GM13976 (cell line): ENCODE measurements around the gene EMILIN1.

ENCODE experiments used
- DNase-seq: peaks from one replicate; pipeline ENCODE4 v3.0.0; 2012; ENCODE audit warnings: low spot score
- in situ Hi-C: fragments of 300-500 bp; cut with MboI; formaldehyde crosslinking; loops from one replicate; pipeline ENCODE4 v1.12.0; 2022; ENCODE audit warnings: low sequenced_read_pairs, mixed read lengths, inconsistent platforms; ENCODE audit not compliant: unreplicated experiment
- TF ChIP-seq, protein P1 (sequence below): IDR thresholded peaks from 2 replicates; pipeline ENCODE4 v1.5.1; 2012; ENCODE audit warnings: borderline replicate concordance, mild to moderate bottlenecking; ENCODE audit not compliant: insufficient read depth; ENCODE audit errors: extremely low read depth, missing control alignments, control extremely low read depth

Gene EMILIN1

GRCh38 chr2:27123302-27124150 lies 45.1 kb downstream of the EMILIN1 start, which contains the start of gene ABHD1:
TSS of gene ABHD1 (plus strand) at chr2:27123815. CDS start at chr2:27123949, 134 bp downstream.
- TF ChIP-seq, protein P1, sequence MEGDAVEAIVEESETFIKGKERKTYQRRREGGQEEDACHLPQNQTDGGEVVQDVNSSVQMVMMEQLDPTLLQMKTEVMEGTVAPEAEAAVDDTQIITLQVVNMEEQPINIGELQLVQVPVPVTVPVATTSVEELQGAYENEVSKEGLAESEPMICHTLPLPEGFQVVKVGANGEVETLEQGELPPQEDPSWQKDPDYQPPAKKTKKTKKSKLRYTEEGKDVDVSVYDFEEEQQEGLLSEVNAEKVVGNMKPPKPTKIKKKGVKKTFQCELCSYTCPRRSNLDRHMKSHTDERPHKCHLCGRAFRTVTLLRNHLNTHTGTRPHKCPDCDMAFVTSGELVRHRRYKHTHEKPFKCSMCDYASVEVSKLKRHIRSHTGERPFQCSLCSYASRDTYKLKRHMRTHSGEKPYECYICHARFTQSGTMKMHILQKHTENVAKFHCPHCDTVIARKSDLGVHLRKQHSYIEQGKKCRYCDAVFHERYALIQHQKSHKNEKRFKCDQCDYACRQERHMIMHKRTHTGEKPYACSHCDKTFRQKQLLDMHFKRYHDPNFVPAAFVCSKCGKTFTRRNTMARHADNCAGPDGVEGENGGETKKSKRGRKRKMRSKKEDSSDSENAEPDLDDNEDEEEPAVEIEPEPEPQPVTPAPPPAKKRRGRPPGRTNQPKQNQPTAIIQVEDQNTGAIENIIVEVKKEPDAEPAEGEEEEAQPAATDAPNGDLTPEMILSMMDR = peak; percentile 3
- DNase-seq = peak; percentile 81
- in situ Hi-C loops = no loop called here

DNA sequence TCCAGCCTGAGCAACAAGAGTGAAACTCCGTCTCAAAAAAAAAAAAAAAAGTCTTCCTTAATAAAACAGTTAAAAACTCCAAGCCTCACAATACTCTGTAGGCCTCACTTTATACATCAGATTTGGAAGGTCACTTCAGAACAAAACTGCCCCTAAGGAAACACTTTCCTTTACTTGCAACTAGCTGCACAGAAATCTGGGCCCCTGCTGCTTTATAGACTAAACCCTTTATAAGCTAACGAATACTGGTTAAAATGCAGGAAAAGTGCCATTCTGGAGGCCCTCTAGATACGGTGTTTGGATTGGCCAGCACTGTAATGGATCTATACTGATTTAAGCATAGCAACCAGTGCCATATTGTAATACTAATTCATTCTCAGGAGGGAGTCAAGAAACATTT lies 46.7 kb downstream of the EMILIN1 start:
- DNase-seq = no peak
- TF ChIP-seq, protein P1 = no peak
- in situ Hi-C loops = no loop called here

DNA sequence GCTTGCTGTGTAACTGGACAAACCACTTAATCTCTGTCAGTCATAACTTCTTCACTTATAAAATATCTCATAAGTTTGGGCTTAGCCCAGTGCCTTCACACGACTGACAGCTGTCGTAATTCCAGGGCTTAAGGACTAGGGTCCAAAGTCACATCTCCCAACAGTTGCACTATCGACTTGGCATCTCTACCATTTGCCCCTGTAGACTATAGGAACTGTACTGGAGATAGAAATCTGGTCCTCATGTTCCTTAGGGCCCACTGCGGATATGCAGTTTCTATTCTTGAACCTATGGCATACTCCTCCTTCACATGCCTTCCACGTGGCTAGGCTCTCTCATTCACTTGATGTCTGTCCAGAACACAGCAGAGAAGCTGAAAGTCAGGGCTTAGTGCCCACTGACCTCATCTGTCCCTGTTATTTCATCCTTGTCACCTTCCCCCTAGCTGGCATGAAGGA lies 47.9 kb downstream of the EMILIN1 start:
- in situ Hi-C loops = no loop called here
- no peak for DNase-seq
- TF ChIP-seq, protein P1 = no peak

GRCh38 chr2:27127883-27128667 lies 49.7 kb downstream of the EMILIN1 start:
- in situ Hi-C loops = no loop called here
- TF ChIP-seq, protein P1 = no peak
- no peak for DNase-seq

GRCh38 chr2:27128668-27129571 lies 50.5 kb downstream of the EMILIN1 start:
- no peak for DNase-seq
- in situ Hi-C loops = no loop called here

More at GRCh38 chr2:27128668-27129571, 50.5 kb downstream of the EMILIN1 start:
- TF ChIP-seq, protein P1 = no peak
